ENCODE data around the gene MROH2B.
"Not testable (repeated sequence)": the region's sequence is repeated elsewhere in the genome, so short reads cannot be mapped to it uniquely, and the experiment has no call there.

Gene MROH2B

DNA sequence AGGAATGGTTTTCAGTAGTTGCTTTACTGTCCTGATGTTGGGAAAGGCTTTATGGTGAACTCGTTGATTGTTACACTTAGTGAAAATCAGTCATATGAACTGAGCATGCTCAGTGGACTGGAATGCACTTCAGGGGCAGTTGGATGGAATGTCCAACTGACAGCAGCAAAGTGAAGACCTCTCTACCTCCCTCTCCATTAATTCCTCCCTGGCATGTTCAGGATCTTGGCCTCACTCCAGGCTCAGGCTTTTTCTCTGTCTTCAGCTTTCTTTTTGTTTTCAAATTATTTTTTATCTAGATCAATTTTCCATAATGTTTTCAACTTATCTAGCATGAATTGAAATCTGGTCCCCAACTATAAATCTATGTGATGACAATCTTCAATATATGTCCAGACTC, at the start of gene MROH2B:
Gene MROH2B (minus strand): TSS at position 101 of the 400 bp plus-strand sequence. CDS start 490 bp downstream, outside the sequence.
- no peak for DNase-seq

DNA sequence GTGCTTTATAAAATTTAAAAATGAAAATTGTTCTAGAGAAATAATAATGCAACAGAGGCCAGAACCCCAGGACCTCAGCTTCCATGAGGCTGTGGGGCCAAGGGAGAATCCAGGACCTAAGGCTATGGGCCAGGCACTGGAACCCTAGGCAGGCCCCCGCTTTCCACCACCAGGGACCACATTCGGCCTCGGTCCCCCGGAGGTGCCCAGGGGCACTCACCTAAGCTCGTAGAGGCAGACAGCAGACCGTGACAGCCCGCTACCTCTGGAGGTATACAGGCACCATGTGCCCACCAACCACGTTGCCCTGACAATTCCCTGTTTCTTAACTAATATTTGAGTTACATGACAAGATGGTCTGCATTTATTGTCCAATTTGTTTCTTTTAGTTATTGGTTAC, 49.5 kb upstream of the MROH2B start:
- DNase-seq = no peak

GRCh38 chr5:41118177-41118576, 47.0 kb upstream of the MROH2B start:
- no peak for DNase-seq

DNA sequence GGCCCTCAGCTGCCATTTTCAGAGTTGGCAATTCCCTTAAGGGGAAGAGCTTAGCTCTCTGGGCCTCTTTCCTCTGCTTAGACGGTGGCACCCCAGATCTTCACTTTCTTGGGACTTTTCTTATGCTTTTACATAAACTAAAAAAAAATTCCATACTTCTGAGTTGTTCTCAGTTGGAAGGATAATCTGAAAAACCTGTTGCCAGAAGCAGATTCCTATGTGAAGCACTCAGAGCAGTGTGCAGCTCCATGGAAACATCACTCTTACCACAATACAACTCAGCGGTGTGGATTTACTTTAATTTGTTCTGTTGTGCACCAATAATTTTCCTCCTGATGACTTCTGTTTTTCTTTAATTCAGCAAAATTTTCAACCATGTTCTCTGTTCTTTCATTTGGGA, 44.1 kb upstream of the MROH2B start:
- no peak for DNase-seq

DNA sequence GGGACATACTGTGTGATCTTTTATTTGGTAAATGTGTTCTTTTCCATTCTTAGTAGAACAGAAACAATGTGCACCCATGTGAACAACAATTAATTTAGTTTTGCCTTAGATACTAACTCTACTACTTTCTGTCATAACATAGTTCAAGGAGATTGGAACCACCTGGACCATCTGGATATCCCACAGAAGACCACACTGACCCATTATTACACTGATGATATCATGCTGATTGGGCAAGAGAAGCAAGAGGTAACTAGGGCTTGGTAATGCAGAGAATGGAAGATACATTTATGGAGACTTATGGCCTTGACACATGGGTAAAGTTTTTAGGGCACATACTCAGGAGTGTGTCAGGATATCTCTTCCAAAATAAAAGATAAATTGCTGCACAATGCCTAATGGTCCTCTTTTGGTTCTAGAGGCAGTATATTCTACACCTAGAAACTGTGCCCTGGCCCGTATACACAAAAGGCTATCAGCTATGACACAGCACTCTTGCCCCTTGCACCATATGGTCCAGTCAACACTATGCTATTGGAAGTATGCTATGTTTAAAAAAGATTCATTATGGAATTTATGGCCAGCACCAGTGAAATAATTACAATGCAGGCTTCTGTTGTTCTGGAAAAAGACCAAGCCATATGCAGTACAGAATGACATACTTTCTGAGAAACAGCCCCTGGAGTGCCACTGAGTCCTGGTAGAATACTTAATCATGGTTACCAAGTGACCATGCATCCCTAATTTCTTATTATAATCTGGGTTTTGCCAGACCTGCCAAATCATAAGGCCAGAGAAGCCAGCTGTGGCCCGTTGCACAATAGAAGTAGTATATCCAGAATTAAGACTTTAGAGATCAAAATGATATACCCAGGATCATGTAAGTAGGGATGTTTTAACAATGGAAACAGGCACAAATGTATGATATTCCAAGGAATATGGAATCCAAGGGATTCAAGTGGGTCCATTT, 41.6 kb upstream of the MROH2B start:
- no peak for DNase-seq

GRCh38 chr5:41109186-41109585, 38.0 kb upstream of the MROH2B start:
- no peak for DNase-seq

DNA sequence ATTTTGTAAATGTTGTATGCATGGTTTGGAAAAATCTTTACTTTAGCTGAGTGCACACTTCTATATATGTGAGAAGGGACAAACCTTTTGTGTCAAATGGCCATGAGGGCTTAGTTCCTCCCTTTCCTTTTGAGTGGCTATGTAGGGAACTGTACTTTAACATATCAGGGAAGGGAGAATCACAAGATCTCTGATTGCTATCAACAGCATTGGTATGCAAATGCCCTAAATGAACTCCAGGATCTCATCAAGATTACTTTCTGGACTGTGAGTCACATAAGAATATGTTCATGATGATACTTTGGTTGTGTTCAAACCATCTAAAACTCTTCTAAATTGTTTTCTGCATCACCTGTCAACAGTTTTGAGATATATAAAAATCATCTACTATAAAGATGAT, 31.2 kb upstream of the MROH2B start:
- DNase-seq = no peak

DNA sequence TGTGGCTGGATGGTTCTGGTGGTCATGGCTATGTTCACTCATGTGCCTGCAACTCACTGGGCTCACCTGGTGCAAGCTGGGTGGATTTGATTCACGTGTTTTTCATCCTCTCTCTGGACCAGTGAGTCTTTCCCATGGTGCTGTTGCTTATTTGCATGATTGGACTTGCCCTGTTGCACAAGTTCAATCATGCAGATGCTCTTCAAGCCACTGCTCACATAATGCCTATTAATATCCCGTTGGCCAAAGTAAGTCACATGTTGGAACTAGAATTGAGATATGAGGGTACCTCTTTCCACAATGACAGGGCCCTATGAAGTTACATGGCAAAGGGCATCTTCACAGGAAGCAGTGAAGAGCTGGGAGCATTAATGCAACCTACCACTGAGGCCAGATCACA, 26.5 kb upstream of the MROH2B start:
- no peak for DNase-seq

DNA sequence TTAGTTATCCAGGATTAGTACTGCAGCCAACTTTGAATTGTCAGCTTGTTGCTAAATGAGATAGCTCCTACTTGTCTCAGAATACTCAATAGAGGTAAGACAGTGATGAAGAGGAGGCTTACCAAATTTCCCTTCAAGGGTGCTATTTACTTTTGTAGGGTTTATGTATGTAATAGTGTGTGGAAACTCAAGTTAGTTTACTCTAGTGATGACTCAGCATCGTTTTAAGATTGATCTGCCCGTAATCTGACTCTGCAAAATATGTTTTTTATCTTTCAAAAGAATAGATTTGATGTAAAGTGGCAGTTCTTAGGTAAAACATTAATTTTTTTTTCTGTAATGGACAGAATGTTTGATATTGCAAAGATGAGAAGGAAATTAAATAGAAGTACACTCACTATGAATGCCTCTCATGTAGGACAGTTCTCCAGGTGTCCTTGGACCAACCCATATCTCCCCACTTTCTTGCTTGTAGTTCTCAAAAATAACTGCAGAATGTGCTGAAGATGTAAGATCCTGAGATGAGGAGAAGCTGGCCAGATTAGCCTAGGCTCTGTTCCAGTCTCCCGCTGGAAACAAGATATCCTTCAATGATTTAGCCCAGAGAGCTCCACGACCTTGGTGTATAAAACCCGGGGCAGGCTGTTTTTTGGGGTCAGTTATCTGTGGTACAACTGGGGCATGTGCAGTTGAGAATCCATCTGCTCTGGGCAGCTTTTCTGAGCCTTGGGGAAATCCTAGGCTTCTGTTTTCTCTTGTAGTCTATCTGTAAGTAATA, 24.4 kb upstream of the MROH2B start:
- DNase-seq = no peak

- DNase-seq = no peak
Observed at GRCh38 chr5:41094871-41095270, 23.7 kb upstream of the MROH2B start.

DNA sequence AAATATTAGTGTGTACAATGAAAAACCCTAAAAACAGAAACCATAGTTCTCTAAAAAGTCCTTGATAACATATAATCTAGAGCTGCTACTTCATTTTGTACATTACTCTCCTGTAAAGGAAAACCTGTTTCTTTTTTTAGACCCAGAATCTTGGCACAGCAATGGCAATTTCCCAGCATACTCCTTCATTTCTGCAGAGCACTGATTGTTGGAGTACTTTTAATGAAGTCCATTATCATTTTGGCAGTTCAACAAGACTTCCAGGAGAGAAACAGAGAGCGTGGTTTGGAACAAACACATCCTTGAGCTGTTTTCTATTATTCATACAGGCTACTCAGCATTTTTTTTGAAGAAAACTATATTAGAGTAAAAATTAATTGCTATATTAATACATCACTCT, 22.7 kb upstream of the MROH2B start:
- no peak for DNase-seq

- no peak for DNase-seq
Observed at GRCh38 chr5:41087461-41087860, 16.3 kb upstream of the MROH2B start.

- no peak for DNase-seq
Observed at GRCh38 chr5:41083306-41083705, 12.2 kb upstream of the MROH2B start.

- DNase-seq = no peak
Observed at GRCh38 chr5:41071975-41072374, 833 bp upstream of the MROH2B start.

- DNase-seq = no peak
Observed at GRCh38 chr5:41067714-41068568, 3.2 kb downstream of the MROH2B start.

- DNase-seq = no peak
Observed at GRCh38 chr5:41065691-41066335, 5.3 kb downstream of the MROH2B start.

DNA sequence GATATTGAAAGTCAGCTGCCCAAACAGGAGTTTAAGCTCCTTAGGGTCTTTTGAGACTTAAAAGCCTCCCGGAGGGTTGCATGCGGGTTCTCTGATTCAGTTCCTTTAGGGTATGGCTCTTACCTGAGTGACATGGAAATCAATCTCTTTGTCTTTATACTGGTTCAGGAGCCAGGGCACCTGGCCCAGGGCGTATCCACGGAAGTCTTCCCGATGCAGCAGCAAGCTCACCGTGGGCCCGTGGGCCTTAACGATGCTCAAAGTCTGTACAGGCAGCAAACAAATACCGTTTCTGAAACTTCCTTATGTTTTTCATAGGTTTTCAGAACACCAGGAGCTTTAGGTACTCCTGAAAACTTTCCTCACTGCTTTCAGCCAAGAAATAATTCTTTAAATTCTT, 13.2 kb downstream of the MROH2B start:
- DNase-seq = no peak

DNA sequence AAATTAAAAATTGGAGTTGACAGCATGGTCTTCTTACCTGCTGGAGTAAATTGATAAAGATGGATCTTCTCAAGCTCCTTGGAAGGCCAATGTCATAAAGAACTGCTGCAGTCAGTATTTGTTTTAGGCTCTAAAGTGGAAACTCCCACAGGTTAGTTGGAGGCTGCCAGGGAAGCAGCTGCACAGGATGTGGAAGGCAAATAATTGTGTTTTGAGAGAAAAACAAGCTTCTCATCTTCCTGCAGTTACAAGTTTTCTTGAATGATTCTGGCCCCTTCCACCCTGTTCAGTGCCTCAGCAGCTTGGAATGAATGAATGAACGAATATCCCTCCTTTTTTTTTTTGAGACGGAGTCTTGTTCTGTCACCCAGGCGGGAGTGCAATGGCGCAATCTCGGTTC, 13.9 kb downstream of the MROH2B start:
- DNase-seq = no peak

DNA sequence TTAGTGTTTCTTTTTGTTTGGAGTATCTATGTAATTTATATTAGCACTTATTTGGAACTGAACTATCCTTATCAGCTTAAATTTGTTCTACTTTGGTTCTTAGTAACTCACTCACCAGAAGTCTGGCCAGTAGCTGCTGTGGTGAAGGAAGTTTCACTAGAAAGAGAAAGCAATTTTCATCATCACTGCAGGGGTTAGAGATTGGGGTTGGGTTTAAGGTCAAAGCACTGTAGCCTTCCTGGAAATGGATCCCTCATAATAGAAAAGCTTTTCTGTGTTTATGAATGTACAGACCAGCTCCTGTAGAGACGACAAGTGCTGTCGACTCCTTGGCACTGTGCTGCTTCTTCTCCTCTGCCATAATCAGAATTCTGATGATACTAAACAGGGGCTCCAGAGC, 22.2 kb downstream of the MROH2B start:
- DNase-seq = no peak

DNA sequence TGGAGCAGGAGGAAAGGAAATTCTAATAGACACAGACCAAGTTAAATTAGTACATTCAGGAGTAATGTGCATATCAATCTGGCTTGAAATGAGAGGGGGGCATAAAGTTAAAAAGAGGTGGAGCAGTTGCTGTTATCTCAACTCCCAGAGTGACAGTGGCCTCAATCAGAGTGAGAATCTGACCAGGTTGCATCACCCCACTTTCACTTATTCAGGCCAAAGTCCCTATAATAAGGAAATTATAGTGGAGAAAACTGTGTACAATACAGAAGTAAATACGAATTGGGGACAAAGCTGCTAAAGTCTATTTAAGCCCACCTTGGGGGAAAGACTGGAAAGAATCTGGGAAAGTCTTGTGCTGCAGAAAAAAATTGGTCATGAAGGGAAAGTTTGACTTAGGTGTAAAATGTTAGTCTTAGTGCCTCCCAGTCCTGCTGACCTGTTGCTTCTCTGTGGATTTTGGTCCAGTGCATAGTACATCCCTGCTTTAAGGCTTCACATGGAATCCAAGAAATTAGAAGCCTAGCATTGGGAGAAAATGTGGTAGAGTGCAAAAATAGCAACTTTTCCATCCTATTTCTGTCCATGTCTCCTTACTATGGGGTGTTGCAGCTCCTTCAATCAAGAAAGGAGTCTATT, 27.9 kb downstream of the MROH2B start:
- no peak for DNase-seq

GRCh38 chr5:41032973-41033372, 38.2 kb downstream of the MROH2B start:
- no peak for DNase-seq

DNA sequence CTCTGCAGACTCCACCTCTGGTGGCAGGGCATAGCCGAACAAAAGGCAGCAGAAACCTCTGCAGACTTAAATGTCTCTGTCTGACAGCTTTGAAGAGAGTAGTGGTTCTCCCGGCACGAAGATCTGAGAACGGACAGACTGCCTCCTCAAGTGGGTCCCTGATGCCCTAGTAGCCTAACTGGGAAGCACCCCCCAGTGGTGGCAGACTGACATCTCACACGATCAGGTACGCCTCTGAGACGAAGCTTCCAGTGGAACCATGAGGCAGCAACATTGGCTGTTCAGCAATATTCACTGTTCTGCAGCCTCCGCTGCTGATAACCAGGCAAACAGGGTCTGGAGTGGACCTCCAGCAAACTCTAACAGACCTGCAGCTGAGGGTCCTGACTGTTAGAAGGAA, 48.5 kb downstream of the MROH2B start:
- not testable (repeated sequence) for DNase-seq

Measured in NCI-H774 (cell line).